Stimulated activated CD4-positive, alpha-beta T cell treated with anti-CD3 and anti-CD28 coated beads, Interleukin-1b, Interleukin-23, amount 100 ng/mL, for 1 hour (primary cell): ENCODE measurements around the gene ARL15.
"Not testable (repeated sequence)": the region's sequence is repeated elsewhere in the genome, so short reads cannot be mapped to it uniquely, and the experiment has no call there.

Experiments
- DNase-seq, 2 donors: peaks; one replicate each; pipeline ENCODE4 v3.0.0-alpha.2; 2020; ENCODE audit warnings: low read depth in 2 of 2

ARL15 gene

GRCh38 chr5:53895091-53895683 lies 415.2 kb downstream of the ARL15 start:
- no peak for DNase-seq

DNA sequence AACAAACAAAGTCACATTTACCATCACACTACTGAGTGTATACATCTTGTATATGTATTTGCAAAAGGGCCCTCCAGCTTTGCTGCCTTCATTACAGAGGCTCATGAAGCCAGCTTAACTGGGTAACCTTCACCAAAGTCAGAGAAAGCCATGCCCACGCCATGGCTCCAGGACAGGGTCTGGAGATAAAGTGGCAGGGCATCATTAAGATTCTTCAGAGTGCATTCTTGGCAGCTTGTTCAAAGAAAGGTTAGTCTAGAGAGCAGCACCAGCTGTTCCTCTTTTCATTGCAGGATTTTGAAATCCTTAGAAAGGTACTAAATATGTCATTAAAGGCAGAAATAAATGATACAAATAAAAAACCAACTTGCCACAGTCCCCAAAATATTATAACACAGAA lies 416.7 kb downstream of the ARL15 start:
- DNase-seq, result no peak

DNA sequence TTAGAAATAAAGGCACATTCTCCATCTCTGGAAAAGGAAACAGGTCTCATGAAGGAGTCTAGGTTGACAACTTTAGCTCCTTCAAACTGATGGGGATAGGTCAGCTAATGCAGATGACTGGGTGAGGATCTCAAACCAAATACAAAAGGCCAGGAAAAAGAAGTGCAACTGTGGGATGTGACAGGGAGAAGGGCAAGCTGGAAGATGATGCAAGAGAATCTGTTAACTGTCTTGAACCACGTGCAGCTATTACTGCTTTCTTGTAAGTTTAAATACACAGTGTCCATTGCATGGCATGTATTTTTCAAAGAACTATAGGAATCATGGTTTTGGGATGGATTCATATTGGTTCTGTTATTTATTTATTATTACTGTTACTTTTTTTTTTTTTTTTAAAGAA lies 418.1 kb downstream of the ARL15 start:
- no peak for DNase-seq

- DNase-seq, result no peak
Observed at GRCh38 chr5:53891159-53891558, 419.2 kb downstream of the ARL15 start.

GRCh38 chr5:53890490-53890889 lies 419.9 kb downstream of the ARL15 start:
- no peak for DNase-seq

DNA sequence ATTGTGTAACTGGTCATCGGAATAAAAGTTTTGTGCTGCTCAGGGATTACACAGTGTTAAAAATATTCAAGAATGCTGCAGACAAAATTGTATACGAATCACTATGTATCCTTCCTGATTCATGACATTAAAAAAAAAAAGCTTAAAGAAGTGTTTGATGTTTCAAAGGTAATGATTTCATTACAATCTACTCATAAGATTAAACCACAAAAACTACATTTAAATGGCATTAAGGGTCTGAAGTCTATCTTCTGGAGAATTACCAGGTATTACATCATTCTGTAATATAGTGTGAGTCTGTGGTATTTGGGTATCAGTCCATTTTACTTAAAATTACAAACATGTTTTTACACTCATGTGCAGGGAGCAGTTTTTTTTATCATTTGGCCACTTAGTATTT lies 425.5 kb downstream of the ARL15 start:
- DNase-seq, result no peak

DNA sequence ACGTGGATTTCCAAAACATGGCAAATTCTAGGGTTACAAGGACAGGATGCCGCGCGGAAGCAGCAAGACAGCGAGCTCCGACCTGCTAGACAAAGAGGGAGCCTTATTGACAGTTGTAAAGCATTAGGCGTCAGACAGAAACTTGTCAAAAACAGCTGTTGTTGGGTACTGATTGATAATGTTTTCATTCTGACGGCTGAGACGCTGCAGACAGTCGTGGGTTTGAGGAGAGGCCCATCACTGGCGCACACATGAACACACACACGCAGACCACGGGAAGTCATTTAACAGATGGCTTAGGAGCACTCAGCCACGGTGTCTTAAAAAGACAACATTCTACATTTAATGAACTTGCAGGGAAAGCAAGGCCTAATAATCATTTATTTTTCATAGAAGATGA lies 426.0 kb downstream of the ARL15 start:
- DNase-seq, result no peak

DNA sequence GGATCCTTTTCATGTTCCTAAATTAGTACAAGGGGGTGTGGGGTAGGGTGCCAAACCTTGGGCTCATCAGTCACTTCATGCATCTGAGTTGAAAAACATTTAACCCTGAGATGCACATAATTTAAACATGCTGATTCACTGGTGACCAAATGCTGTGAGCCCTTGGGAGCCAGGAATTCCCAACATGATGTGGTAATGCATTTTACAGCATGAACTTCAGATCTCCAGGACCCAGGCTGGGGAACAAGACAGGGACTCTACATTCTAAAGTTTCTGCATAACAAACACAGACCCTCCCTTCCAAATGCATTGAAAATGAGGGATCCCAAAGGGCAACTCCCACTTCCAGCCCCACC lies 427.7 kb downstream of the ARL15 start:
- DNase-seq, result no peak

- no peak for DNase-seq
Observed at GRCh38 chr5:53882006-53882675, 428.2 kb downstream of the ARL15 start.

- DNase-seq, result no peak
Observed at GRCh38 chr5:53879708-53880323, 430.6 kb downstream of the ARL15 start.

DNA sequence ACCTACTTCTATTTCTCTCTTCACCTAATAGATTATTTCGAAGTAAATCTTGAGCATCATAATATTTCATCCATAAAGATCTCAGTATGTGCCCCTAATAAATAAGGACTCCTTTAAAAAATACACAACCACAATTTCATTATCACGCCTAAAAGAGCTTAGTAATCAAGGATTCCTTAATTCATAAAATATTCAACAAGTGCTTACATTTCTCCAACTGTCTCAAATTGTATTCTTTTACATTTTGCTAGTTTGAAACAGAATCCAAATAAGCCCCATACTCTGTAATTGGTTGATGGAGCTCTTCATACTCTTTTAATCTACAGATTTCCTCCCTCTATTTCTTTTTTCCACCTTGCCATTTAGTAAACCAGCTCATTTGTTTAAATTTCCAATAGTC lies 432.4 kb downstream of the ARL15 start:
- no peak for DNase-seq

GRCh38 chr5:53877243-53877642 lies 433.1 kb downstream of the ARL15 start:
- no peak for DNase-seq

DNA sequence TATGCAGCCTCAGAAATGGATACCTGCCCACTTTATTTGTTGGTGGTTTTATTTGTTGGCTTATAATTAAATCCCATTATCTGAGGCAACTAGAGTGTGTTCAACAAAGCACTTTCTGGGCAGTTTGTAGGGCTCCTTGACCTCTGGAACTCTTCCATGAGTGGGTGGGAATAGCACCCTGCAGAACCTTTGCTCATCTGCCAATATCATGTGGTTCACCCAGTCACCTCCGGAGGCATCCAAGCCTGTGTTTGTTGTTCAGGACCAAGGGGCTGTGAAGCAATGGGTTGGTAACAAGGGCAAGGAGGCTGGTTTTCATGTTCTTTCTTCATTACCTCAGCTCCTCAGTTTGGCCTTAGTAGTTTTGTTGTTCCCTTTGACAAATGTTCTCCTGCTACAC lies 436.0 kb downstream of the ARL15 start:
- no peak for DNase-seq

DNA sequence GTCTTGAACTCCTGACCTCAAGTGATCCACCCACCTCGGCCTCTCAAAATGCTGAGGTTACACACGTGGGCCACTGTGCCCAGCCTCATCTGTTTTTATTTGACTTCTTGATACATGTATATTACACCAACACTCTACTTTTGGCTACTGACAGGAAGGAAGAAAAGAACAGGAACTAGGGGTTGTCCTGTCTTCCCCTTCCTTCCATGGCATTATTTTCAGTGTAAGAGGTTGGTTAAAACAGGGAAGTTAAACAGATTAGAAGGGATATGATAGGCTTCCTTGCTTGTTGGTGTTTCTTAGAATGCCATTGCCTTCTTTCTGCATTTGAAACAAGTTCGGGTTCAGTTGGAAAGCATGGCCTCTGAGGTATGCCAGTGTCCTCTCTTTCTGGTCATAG lies 437.1 kb downstream of the ARL15 start:
- DNase-seq, result no peak

GRCh38 chr5:53871775-53872174 lies 438.6 kb downstream of the ARL15 start:
- no peak for DNase-seq

- no peak for DNase-seq
Observed at GRCh38 chr5:53871050-53871449, 439.3 kb downstream of the ARL15 start.

DNA sequence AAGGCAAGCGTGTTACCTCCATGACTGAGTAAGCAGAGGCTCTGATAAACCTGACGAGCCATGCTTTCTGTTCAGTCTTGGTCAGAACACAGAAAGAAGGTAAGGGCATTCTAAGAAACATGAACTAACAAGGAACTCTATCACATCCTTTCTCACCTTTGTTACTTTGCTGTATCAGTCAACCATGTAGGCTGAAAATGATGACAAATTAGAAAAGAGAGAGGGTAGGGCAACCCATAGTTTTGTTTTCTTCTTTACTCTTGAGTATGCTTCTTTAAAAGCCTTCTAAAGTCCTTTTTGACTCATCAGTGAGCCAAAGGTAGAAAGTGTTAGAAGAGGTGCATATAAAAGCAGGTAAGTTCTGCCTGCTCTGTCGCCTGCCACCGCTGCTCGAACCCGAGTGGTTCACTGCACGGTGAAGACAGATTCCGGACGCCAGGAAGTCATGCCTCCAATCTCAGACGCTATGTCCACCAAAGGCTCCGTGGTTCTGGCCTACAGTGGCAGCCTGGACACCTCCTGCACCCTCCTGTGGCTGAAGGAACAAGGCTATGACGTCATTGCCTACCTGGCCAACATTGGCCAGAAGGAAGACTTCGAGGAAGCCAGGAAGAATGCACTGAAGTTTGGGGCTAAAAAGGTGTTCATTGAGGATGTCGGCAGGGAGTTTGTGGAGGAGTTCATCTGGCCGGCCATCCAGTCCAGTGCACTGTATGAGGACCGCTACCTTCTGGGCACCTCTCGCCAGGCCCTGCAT lies 451.5 kb downstream of the ARL15 start:
- DNase-seq, result no peak

GRCh38 chr5:53856506-53856905 lies 453.9 kb downstream of the ARL15 start:
- no peak for DNase-seq

- not testable (repeated sequence) for DNase-seq
Observed at GRCh38 chr5:53836851-53837430, 473.4 kb downstream of the ARL15 start.

DNA sequence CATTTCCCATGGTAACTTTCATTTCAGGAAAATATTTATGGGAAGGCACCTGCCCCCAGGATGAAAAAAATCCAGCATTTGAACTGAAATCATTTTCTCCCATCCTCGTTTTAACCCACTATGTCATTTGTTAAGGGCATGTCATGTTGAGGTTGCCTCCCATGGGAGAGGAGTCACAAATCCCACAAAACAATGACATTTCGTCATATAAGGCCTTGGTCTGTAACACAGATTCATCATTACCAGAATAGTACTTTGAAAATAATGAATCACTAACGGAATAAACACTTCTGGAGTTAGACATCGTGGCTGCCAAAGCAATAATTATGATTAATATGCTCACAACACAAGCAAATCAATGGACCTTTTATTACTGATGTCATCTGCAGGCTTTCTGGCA lies 475.9 kb downstream of the ARL15 start:
- DNase-seq, result no peak
